ENCODE measurements around the gene MACROD2. TPM values are rescaled to one million over a fixed set of nuclear protein-coding genes. Genes with fewer than 3 reads are reported as not detected.
"Not testable (repeated sequence)": the region's sequence is repeated elsewhere in the genome, so short reads cannot be mapped to it uniquely, and the experiment has no call there.

Gene MACROD2
- total RNA-seq, 1 experiment from 2014 or later, result 3.7 TPM

GRCh38 chr20:14979453-14979986 is 984.2 kb downstream of the MACROD2 start:
- H3K36me3 ChIP-seq (ENCODE audit: control insufficient read depth in 1 of 2, insufficient read depth in 2 of 2, low read length in 2 of 2), result no peaks in the 10 kb centered on the region
- H3K9me2 ChIP-seq (ENCODE audit: insufficient read depth), result no peaks in the 10 kb centered on the region
- ChIA-PET CTCF (no interaction called here), POLR2A (no interaction called here), RAD21 (ENCODE audit: low non-redundant PET in 1 of 2, low total read pairs in 2 of 2, uncharacterized antibody in 2 of 2, unreplicated experiment in 2 of 2) (no interaction called here)
- H3K9ac ChIP-seq (ENCODE audit: low read length), result no peak overlapping the region
- no peaks in the 10 kb centered on the region for H3K79me2 ChIP-seq (ENCODE audit: insufficient read depth, low read length)
- no peak overlapping the region for H2AFZ ChIP-seq (ENCODE audit: low read depth, low read length, poor library complexity, severe bottlenecking)
- BruUV-seq (replicated peaks), result no TSS peak
- no peaks in the 10 kb centered on the region for H3K27me3 ChIP-seq (ENCODE audit: insufficient read depth, low read length)
- no peaks in the 10 kb centered on the region for H3K9me3 ChIP-seq (ENCODE audit: control insufficient read depth in 1 of 2, insufficient read depth in 1 of 2, low read depth in 1 of 2, low read length in 2 of 2)
- TF ChIP-seq SRF (IDR thresholded peaks at IDR 0.05; ENCODE audit: low read depth) (peak; percentile 78; the same call in 1 of the 2 replicates), ELF1 (IDR thresholded peaks at IDR 0.05; ENCODE audit: borderline replicate concordance, low read depth) (no peak), SP1 (IDR thresholded peaks at IDR 0.05; ENCODE audit: low read depth) (peak; percentile 50; the same call in 1 of the 2 replicates), JUND (IDR thresholded peaks at IDR 0.05) (peak; percentile 29; the same call in 1 of the 2 replicates), CEBPB (IDR thresholded peaks at IDR 0.05; ENCODE audit: low read depth) (no peak), RAD21 (IDR thresholded peaks at IDR 0.05; ENCODE audit: low read depth) (no peak), FOSL1 (IDR thresholded peaks at IDR 0.05; ENCODE audit: low read depth) (peak; percentile 31; the same call in 1 of the 2 replicates), CBX3 (IDR thresholded peaks at IDR 0.05; ENCODE audit: low read depth) (no peak), POLR2A (IDR thresholded peaks at IDR 0.05; ENCODE audit: borderline replicate concordance, extremely low read depth, insufficient read depth, insufficient read length) (no peak), CTCF (IDR thresholded peaks at IDR 0.05 in 2 of 3, conservative IDR thresholded peaks at IDR 0.05 in 1 of 3; ENCODE audit: borderline replicate concordance in 1 of 3, insufficient read depth in 1 of 3, low read depth in 2 of 3, low read length in 2 of 3) (no peak), SIN3A (IDR thresholded peaks at IDR 0.05; ENCODE audit: low read depth) (no peak), ZFX (IDR thresholded peaks at IDR 0.05) (no peak)
- TF ChIP-seq, protein P1, sequence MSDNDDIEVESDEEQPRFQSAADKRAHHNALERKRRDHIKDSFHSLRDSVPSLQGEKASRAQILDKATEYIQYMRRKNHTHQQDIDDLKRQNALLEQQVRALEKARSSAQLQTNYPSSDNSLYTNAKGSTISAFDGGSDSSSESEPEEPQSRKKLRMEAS (IDR thresholded peaks at IDR 0.05), result no peak
- TF ChIP-seq, protein P2, sequence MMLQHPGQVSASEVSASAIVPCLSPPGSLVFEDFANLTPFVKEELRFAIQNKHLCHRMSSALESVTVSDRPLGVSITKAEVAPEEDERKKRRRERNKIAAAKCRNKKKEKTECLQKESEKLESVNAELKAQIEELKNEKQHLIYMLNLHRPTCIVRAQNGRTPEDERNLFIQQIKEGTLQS (IDR thresholded peaks at IDR 0.05), result no peak
- TF ChIP-seq, protein P3, sequence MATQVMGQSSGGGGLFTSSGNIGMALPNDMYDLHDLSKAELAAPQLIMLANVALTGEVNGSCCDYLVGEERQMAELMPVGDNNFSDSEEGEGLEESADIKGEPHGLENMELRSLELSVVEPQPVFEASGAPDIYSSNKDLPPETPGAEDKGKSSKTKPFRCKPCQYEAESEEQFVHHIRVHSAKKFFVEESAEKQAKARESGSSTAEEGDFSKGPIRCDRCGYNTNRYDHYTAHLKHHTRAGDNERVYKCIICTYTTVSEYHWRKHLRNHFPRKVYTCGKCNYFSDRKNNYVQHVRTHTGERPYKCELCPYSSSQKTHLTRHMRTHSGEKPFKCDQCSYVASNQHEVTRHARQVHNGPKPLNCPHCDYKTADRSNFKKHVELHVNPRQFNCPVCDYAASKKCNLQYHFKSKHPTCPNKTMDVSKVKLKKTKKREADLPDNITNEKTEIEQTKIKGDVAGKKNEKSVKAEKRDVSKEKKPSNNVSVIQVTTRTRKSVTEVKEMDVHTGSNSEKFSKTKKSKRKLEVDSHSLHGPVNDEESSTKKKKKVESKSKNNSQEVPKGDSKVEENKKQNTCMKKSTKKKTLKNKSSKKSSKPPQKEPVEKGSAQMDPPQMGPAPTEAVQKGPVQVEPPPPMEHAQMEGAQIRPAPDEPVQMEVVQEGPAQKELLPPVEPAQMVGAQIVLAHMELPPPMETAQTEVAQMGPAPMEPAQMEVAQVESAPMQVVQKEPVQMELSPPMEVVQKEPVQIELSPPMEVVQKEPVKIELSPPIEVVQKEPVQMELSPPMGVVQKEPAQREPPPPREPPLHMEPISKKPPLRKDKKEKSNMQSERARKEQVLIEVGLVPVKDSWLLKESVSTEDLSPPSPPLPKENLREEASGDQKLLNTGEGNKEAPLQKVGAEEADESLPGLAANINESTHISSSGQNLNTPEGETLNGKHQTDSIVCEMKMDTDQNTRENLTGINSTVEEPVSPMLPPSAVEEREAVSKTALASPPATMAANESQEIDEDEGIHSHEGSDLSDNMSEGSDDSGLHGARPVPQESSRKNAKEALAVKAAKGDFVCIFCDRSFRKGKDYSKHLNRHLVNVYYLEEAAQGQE (IDR thresholded peaks at IDR 0.05; ENCODE audit: low read depth), result no peak
- peak overlapping the region; percentile 43; the same call in 1 of the 2 replicates for H3K4me2 ChIP-seq (ENCODE audit: low read length)
- intact Hi-C loops (cut with micrococcal nuclease), result no loop called here
- no peak overlapping the region for H3K4me3 ChIP-seq (replicated peaks in 1 of 2; ENCODE audit: low read depth in 1 of 2, low read length in 2 of 2)
- peaks cover 5 to 9% of the 10 kb centered on the region in 2 experiments; a peak in 2 of 4 replicates for H3K4me1 ChIP-seq (ENCODE audit: control insufficient read depth in 1 of 2, insufficient read depth in 2 of 2, low read length in 2 of 2)
- peak overlapping the region; percentile 32; the same call in 1 of the 2 replicates for H3K27ac ChIP-seq (ENCODE audit: low read depth, low read length)
- no peak for DNase-seq (ENCODE audit: low read depth, low spot score)
- no peak for ATAC-seq
- H4K20me1 ChIP-seq (ENCODE audit: insufficient read depth), result no peaks in the 10 kb centered on the region

- intact Hi-C loops (cut with micrococcal nuclease); H3K27ac ChIP-seq (ENCODE audit: low read depth, low read length): not testable (repeated sequence)
These were observed 986.2 kb downstream of the MACROD2 start for GRCh38 chr20:14981486-14981885.

More at GRCh38 chr20:14981486-14981885, 986.2 kb downstream of the MACROD2 start:
- H3K27me3 ChIP-seq (ENCODE audit: insufficient read depth, low read length); H4K20me1 ChIP-seq (ENCODE audit: insufficient read depth); H3K9me2 ChIP-seq (ENCODE audit: insufficient read depth); ATAC-seq; H3K36me3 ChIP-seq (ENCODE audit: control insufficient read depth in 1 of 2, insufficient read depth in 2 of 2, low read length in 2 of 2); CTCF ChIA-PET; H3K9ac ChIP-seq (ENCODE audit: low read length); H3K4me3 ChIP-seq (replicated peaks in 1 of 2; ENCODE audit: low read depth in 1 of 2, low read length in 2 of 2); H3K79me2 ChIP-seq (ENCODE audit: insufficient read depth, low read length); BruUV-seq (replicated peaks); DNase-seq (ENCODE audit: low read depth, low spot score); POLR2A ChIA-PET; H3K4me2 ChIP-seq (ENCODE audit: low read length); H3K9me3 ChIP-seq (ENCODE audit: control insufficient read depth in 1 of 2, insufficient read depth in 1 of 2, low read depth in 1 of 2, low read length in 2 of 2); RAD21 ChIA-PET (ENCODE audit: low non-redundant PET in 1 of 2, low total read pairs in 2 of 2, uncharacterized antibody in 2 of 2, unreplicated experiment in 2 of 2); H2AFZ ChIP-seq (ENCODE audit: low read depth, low read length, poor library complexity, severe bottlenecking): not testable (repeated sequence)
- H3K4me1 ChIP-seq (ENCODE audit: control insufficient read depth in 1 of 2, insufficient read depth in 2 of 2, low read length in 2 of 2), result peaks cover 13 to 23% of the 10 kb centered on the region in 2 experiments

Data from HCT116 (cell line).